ENCODE data around the gene QRICH2. TPM values are rescaled to one million over a fixed set of nuclear protein-coding genes. Genes with fewer than 3 reads are reported as not detected.
A peak's percentile ranks its signal among the peaks of the same experiment; 100 is the strongest.

The QRICH2 gene
- total and polyA plus RNA-seq, 7 donors = 0.69 to 5.0 (median 2.5) TPM

DNA sequence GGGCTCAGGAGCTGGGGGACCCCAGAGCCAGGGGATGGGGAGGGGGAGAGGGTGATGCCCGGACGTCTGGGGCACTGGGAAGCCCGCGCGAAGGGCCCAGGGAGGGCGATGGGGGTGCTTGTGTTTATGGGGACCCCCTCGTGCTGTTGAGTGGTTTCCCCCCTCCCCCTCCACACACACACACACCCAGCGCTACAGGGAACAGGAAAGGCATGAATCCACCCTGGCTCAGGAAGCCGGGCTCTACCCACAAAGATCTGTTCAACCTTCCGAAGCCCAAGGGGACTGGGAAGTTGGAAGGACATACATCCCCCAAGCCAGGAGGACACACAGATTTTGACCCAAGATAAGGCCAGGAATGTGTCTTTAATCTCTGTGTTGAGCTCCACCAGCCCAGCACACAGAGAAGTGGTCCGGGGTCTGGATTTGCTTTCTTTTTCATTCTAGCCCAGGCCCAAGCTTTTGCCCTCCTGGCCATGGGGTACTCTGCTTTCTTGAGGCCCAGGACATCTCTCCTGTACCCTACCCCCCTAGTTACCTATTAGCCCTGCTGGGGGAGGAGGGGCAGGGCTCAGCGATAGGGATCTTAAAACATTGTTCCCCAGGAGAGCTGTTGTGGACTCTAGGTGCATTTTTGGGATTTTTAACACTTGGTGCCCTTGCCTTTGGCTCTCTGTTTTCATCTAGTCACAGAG lies 41.7 kb downstream of the QRICH2 start:
- H3K27me3 ChIP-seq = no peaks in the 10 kb centered on the region
- peak overlapping the region; percentile 71 to 99 (median 93) for H3K4me3 ChIP-seq
- peaks cover 0 to 62% (median 54%) of the 10 kb centered on the region in 4 donors for H3K4me1 ChIP-seq
- TF ChIP-seq POLR2A (IDR thresholded peaks at IDR 0.05) (no peak), POLR2AphosphoS5 (IDR thresholded peaks at IDR 0.05) (no peak), EP300 (IDR thresholded peaks at IDR 0.05) (no peak)
- TF ChIP-seq, protein P1, sequence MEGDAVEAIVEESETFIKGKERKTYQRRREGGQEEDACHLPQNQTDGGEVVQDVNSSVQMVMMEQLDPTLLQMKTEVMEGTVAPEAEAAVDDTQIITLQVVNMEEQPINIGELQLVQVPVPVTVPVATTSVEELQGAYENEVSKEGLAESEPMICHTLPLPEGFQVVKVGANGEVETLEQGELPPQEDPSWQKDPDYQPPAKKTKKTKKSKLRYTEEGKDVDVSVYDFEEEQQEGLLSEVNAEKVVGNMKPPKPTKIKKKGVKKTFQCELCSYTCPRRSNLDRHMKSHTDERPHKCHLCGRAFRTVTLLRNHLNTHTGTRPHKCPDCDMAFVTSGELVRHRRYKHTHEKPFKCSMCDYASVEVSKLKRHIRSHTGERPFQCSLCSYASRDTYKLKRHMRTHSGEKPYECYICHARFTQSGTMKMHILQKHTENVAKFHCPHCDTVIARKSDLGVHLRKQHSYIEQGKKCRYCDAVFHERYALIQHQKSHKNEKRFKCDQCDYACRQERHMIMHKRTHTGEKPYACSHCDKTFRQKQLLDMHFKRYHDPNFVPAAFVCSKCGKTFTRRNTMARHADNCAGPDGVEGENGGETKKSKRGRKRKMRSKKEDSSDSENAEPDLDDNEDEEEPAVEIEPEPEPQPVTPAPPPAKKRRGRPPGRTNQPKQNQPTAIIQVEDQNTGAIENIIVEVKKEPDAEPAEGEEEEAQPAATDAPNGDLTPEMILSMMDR (IDR thresholded peaks at IDR 0.05) = no peak
- 1% methylated on average over 12 of the region's 12 CpGs for WGBS, 2 donors
- peak overlapping the region; percentile 91 to 94 (median 92) for H3K27ac ChIP-seq
- H3K36me3 ChIP-seq = peaks cover 6 to 24% (median 9%) of the 10 kb centered on the region in 4 donors
- no peak for DNase-seq
- H3K9me3 ChIP-seq = no peaks in the 10 kb centered on the region
- intact Hi-C loops (cut with DNase I) = loop anchor here (1.0 kb wide), 1 partner anchor 26 kb away; the partner anchor contains the start of gene RNF157

DNA sequence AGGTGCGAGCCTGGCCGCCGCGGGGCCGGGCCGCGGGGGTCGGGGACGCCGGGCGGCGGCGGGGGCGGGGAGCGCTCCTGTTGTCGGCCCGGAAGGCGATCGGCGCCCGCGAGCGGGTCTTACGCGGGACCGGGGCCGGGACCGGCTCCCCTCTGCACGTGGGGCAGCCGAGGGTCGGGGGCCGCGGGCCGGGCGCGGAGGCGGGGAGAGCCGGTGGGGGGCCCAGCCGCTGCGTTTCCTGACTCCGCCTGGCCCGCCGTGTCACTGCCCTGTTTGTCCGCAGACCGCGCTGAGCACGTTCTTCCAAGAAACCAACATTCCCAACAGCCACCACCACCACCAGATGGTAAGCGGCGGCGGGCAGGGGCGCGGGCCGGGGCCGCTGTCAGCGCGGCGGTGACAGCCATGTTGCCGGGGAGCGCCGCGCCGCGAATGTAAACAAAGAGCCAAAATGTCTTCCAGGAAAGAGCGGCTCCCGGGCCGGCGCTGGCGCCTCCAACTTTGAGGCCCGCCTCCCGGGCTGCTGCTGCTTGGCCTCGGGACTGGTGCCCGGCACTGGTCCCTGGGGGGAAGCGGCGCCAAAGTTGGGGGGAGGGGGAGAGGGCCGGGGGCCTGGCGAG lies 42.3 kb downstream of the QRICH2 start:
- intact Hi-C loops (cut with DNase I) = loop anchor here (1.0 kb wide), 1 partner anchor 25 kb away; the partner anchor contains the start of gene RNF157
- TF ChIP-seq POLR2A (IDR thresholded peaks at IDR 0.05) (no peak), EP300 (IDR thresholded peaks at IDR 0.05) (no peak), POLR2AphosphoS5 (IDR thresholded peaks at IDR 0.05) (peak in 2 of 4 donors; percentile 23 to 46)
- Histone ChIP-seq H3K9me3 (no peaks in the 10 kb centered on the region), H3K36me3 (peaks cover 6 to 19% (median 7%) of the 10 kb centered on the region in 4 donors), H3K4me1 (peaks cover 0 to 56% (median 49%) of the 10 kb centered on the region in 4 donors), H3K4me3 (peak overlapping the region; percentile 71 to 99 (median 93)), H3K27ac (peak overlapping the region; percentile 91 to 94 (median 92)), H3K27me3 (no peaks in the 10 kb centered on the region)
- peak; percentile 86 for DNase-seq
- 1% methylated on average over 76 of the region's 76 CpGs for WGBS, 2 donors

DNA sequence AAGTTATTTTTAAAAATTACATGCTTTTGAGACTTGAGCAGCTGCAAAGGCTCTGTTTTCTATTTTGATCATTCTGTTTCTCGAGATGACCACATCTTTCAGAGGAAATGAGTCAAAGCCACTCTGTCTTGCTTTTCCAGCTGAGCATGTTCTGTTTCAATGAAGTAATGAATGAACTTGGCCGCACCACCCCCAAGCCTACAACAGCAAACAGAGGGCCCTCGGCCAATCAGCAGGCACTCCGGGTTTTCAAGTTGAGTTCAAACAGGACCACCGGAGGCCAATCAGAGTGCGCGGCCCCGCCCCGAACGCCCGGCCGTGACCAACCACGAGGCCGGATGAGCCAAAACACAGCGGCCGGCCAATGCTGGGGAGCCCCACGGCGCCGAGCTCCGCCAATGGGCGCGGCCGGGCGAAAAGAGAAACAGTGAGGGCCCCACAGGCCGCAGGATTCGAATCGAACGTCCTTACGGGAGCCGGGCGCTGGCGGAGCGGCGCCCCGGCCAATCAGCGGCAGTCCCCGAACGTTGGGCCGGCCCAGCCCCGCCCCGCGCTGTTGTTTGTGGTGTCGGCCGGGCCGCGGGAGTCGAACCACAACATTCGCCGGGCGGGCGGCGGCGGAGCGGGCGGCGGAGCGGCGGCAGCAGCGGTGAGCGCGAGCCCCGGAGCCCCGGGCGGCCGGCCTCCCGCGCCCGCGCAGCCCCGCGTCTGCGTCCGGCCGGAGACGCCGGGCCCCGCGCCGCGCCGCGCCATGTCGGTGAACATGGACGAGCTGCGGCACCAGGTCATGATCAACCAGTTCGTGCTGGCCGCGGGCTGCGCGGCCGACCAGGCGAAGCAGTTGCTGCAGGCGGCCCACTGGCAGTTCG lies 43.1 kb downstream of the QRICH2 start, which contains the start of gene UBALD2:
Gene UBALD2 (plus strand): TSS at position 594 of the 869 bp plus-strand sequence. CDS start 158 bp downstream, at position 752.
- no peak for TF ChIP-seq EP300 (IDR thresholded peaks at IDR 0.05)
- TF ChIP-seq POLR2AphosphoS5 (IDR thresholded peaks at IDR 0.05) = peak; percentile 34 to 90 (median 88)
- TF ChIP-seq, protein P1 (IDR thresholded peaks at IDR 0.05) = no peak
- peak in 1 of 2 donors; percentile 30 for TF ChIP-seq POLR2A (IDR thresholded peaks at IDR 0.05)
- peaks cover 0 to 12% (median 3%) of the 10 kb centered on the region in 4 donors for H3K36me3 ChIP-seq
- H3K27ac ChIP-seq = peak within 1 kb of the TSS; percentile 91 to 94 (median 92)
- no peaks in the 10 kb centered on the region for H3K9me3 ChIP-seq
- intact Hi-C loops (cut with DNase I) = no loop called here
- DNase-seq = peak; percentile 100
- WGBS, 2 donors = 0% methylated on average over 94 of the region's 94 CpGs
- H3K4me1 ChIP-seq = peaks cover 0 to 52% (median 45%) of the 10 kb centered on the region in 4 donors
- no peaks in the 10 kb centered on the region for H3K27me3 ChIP-seq
- peak within 1 kb of the TSS; percentile 71 to 99 (median 93) for H3K4me3 ChIP-seq

DNA sequence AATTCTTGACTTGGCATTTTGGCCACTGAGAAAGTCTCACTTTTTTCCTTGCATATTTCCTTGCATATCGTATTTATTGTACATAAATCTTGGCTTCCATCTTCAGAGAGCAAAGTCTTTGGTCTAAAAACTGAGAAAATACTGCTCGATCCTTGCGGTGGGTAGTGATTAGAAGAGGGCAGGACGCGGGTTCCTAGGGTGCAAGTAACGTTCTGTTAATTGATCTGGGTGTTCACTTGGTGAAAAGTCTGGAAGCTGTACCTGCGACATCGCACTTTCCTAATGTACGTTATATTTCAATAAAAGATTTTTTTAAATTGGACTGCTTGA lies 43.7 kb downstream of the QRICH2 start:
- Histone ChIP-seq H3K9me3 (no peaks in the 10 kb centered on the region), H3K36me3 (peaks cover 0 to 6% (median 3%) of the 10 kb centered on the region in 4 donors), H3K27me3 (no peaks in the 10 kb centered on the region), H3K4me1 (peaks cover 0 to 46% (median 40%) of the 10 kb centered on the region in 4 donors), H3K4me3 (peak overlapping the region in 1 of 4 donors; percentile 13), H3K27ac (peak overlapping the region; percentile 59 to 91 (median 79))
- intact Hi-C loops (cut with DNase I) = no loop called here
- 28 to 50% methylated on average over 9 of the region's 9 CpGs for WGBS, 2 donors
- TF ChIP-seq, protein P1 (IDR thresholded peaks at IDR 0.05) = no peak
- TF ChIP-seq POLR2AphosphoS5 (IDR thresholded peaks at IDR 0.05) (no peak), EP300 (IDR thresholded peaks at IDR 0.05) (no peak), POLR2A (IDR thresholded peaks at IDR 0.05) (no peak)
- no peak for DNase-seq
